Iris pigment epithelial cell (primary cell): Measurements from ENCODE around the gene HYAL2.

ENCODE experiments used
- DNase-seq: peaks from one replicate; pipeline ENCODE4 v3.0.0-alpha.2; 2011; ENCODE audit warnings: low read depth

The HYAL2 gene

DNA sequence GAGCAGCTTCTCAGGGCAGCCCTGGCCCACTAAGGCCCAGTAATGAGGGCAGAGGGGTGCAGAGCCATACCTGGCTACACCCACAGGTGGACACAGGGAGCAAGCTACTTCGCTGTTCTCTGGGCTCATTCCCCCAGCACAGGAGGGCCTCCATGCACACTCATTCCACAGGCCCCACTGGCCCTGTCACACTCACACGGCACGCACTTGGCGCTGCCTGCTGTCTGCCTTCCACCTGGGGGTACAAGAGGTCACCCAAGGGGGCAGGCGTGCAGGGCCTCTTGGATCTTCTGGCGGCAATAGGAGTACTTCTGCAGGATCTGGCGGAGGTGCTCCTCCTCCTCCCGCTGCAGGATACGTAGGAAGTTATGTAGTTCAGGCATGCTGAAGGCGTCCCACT is 7.8 kb upstream of the HYAL2 start:
- DNase-seq = no peak

DNA sequence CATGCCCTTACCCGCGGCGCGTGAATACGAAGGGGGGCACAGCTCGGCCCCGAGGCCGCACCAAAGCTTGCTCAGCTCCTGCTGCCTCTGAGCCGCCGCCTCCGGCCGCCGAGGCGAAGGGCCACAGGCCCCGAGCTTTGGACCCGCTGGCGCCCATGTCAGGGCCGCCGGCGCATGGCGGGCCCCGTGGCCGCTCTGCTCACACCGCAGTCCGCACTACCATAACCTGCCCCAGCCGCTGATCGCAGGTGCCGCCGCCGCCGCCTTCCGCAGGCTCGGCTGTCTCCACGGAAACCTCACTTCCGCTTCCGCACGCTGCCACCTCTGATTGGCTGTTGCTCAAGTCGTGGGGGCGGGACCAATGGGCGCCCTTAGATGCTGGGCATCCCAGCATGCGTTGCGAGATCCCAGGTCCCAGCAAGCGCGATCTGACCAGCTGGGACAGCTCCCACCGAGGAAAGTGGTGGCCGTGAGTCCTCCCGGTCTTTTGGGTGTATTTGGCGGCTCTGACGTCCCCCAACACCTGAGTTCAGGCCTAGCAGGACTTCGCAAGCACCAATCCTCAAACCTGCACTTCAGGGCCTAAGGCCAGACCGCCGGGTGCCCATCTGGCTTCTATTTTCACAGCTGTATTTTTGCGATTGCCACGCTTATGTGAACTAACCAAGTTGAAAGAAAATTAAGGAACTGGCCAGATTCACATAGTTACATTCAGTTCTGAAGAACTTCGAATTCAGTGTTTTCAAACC is 5.6 kb upstream of the HYAL2 start, which contains the start of gene TUSC2:
TSS of gene TUSC2 (minus strand) at position 281 of the 749 bp plus-strand sequence. CDS start at position 157, 124 bp downstream.
- DNase-seq = peak; percentile 97

DNA sequence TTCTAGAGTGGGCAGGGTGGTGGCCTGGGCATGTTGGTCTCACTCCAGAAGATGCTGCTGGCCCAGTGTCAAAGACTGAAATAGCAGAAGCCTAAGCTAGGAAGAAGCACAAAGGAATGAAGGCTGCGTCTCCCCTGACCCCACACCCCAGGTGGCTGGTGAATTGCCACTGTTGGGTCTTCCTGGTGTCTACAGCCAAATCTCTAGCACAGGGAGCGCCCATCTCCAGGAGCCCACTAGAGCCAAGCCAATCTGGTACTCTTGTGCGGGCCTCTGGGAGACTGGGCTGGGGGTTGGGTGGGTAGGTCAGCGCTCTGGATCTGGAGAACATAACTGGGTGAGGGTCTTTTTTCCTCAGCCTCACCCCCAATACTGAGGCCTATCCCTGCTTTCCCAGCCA is 4.6 kb upstream of the HYAL2 start:
- no peak for DNase-seq

DNA sequence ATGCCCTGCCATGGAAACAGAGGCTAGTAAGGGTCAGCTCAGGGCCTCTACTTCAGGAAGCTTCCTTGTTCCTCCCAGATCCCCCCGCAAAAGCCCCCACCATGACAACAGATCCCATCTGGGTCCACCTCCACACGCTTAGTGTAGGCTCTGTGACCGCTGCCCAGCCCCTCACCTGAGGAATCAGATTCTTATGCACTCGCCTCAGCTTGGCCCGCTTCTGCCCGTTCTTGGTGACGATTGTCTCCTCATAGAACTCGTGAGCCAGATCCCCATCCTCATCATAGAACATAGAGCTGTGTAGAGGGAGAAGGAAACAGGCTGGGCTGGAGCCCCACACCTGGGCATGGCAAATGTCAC is 3.6 kb upstream of the HYAL2 start:
- no peak for DNase-seq

DNA sequence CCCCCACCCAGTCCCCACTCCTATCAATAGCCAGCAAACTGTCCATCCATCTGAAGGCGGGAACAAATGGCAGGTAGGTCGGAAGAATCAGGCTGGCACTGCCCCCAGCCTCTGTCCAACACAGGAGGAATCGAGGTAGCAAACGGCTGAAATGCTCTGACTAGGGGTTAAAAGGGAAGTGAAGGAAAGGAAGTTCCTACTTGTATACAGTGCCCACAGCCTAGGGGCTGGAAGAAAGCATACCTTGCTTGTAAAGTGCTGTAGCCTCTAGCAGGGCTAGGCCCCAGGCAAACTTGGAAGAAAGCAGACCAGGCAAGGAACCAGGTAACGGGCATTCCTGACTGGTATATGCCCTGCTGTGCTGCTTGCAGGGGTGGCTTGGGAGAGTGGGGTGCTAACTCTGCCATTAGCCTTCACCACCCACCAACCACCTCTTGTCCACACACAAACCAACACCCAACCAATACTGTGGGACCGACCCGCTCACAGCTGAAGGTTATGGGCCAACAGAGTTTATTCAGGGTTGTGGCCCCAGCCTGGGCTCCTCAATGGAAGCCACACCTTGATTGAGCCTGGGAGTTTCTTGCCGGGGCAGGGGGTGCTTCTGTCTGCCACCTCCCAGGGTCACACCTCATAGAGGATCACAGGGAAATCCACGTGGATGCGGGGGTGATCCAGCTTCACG is 3.1 kb upstream of the HYAL2 start:
- no peak for DNase-seq

DNA sequence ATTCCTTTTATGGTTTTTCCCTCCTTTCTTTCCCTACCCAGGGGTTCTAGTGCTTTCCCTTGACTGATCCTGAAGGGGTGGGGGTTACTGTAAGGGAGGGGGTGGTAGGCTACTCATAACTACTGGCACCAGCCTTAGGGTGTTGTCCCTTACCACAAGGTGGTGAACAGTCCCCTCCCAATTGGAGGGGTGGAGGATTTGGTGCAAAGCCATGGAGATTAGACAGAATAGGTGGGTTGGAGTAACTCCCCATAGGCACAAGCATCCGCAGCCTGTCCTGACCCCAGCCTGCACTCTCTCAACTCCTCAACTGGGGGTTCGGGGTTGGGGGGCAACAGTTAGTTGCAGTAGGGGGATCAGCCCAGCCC is 2.6 kb upstream of the HYAL2 start:
- DNase-seq = no peak

DNA sequence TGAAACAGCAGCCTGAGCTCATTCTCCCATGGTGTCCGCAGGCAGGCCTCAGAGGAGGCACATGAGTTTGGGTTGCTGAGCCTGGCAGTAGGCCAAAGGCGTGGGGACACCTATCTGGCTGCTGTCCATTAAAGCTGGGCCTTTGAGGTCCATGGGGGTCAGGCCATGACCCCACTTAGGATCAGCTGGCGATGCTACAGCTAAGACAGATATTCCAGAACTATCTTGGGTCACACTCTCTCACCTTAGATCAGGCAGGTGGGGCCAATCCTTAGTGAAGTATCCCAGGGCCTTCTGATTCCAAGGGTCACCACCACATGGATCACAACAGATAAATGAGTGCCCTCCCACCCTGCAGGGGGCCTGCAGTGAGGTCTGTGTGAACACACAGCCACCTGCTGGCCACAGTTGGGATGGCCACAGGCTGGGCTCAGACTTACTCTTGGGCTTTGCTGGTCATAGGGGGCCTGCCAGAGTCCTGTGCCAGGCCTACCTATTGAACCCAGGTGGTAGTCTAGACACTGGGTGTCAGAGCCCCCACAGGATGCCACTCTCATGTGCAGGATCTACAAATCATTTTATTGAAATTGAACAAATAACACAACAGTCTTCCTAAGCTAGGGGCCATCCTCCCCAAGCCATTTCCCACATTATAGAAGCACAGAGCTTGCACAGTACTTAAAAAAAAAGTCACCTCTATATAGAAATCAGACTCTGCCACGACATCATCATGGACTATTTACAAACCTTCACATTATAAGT is 2.0 kb upstream of the HYAL2 start:
- peak; percentile 65 for DNase-seq

DNA sequence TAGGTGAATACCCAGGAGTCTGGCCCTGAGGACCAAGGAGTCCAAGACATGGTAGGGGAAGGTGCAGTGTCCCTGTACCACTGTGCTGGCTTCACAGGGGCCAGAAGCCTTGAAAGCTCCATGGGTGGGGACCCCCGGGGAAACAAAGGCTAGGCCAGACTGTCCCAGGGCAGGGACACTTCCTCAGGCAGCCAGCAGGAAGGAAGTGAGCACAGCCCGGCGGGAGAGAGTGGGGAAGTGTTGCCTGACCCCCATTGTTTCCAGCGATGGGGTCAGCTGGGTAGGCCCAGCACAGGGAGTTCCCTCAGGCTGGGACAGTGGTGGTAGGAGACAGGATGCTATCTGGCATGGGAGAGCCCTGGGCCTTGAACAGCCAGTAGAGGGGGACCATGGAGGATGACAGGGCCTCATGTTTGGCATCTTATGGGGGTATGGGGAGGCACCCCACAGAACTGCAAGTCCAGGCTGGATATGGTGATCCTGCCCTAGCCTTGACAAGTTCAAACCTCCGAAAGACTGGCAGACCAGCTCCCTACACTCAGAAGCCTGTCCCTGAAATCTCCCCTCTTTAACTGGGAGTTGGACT is 1.2 kb upstream of the HYAL2 start:
- no peak for DNase-seq

DNA sequence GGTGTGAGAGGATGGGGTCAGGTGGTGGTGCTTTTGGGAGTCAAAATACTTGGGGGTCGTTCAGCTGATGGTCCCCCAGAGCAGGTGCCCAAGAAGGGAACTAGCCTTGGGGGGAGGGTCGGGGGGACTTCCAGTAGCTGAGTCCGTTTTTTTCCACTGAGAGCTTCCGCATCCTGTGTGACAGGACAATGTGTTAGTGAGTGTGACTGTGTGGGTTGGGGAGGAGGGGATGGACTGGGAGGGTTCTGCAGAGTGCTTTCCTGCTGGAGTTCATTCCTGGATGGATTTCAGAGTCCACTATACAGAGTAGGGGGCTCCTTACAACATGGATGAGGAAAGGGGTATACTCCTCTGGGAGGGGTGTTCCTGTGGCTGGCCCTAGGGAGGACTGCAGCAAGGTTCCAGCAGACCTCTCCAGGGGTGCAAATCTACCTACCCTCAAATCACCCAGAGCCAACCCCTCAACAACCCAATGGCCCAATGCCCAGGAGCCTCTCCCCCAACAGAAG is 601 bp upstream of the HYAL2 start:
- DNase-seq = no peak

DNA sequence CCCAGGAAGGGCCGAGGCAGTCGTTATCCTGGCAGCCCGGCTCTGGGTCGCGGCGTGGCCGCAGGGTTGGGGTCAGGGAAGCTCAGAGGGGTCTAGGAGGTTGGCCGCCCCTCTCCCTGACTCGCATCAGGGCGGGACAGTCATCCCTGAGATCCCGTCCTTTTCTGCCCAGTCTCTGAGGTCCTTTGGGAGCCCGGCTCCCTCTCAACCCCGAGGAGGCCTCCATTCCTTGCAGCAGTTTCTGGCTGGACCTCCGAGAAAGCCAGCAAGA is 495 bp downstream of the HYAL2 start:
- no peak for DNase-seq

DNA sequence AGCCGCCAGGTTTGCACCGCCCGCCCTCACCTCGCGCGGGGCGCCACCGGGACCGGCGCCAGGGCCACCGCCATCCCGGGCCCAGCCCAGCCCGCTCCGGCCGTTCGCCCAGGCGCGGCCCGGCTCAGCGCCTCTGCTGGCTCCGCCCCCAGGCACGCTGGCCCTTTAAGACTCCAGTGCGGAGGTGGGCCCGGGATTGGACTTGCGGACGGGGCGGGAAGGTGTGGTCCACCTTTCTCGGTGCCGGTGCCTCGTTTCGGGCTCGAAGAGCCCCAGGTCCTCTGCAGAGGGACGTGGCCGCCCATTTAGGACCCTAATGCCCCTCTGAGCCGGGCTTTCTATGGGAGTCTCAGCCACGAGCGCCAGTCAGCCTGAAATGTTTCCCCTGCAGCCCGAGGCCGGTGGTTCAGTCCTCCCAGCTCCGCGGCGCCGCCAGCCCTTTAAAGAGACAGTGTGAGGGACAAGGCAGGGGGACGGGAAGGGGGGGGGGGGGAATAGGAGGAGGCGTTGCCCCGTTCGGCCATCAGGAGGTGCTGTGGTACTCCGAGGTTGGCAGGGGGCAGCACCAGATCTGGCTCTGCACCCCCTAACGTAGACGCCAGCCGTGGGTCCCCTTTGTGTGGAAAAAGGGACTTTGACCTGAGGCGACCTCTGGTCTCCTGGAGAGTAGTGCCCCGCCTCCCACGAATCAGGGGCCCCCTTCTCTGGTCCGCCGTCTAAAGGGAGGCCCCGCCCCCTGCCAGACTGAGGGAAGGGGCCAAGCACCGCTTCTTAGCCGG is 1.0 kb downstream of the HYAL2 start:
- DNase-seq = peak; percentile 91

DNA sequence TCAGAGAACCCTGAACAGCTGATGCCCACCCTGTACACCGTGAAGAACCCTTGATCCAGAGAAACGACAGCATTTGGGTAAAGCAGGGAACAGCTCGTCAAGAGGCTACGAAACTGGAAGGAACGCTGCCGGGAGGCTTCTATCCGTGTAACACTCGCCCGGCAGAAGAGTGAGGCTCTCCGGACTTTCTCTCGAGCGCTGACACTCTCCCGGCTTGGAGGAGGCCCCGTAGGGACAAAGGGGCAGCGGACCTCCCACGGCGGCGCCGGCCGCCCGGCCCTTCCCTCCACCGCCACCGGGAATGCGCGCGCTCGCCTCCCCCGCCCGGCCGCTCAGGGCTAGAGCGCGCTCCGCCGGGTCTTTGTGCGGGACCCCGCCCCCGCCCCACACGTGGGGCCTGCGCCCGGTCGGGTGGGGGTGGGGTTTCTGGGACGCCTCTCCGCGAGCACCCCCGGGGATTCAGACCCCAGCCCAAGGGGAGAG is 1.7 kb downstream of the HYAL2 start:
- DNase-seq = peak; percentile 66

DNA sequence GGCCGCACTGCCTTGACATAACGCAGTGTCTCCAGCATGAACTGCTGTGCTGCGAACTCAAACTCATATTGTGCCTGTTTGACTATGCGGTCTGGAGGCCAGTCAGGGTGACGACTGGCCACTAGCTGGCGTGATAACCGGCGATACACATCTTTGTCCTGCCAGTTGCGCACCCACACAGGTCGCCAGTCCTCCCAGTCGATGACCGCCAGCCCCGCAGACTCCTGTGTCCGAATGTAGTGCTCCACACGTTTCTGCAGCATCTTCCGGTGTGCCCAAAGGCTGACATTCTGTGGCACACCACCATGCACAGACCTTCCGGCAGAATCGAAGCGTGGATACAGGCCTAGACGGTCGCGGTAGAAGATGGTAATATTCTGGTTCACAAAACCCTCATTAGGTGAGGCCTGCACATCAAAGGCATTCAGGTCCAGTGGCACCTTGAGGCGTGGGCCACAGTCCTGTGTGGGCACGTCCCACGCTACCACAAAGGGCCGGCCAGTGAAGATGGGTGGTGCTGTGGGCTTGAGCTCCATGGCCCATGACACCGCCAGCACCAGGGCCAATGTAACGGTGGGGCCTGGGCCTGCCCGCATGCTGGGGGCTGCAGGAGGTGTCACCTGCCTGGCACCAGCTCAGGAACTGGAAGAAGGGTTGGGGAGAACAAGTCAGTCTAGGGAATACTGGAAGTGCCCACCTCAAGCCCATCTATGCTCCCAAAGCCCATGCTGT is 2.5 kb downstream of the HYAL2 start:
- no peak for DNase-seq

DNA sequence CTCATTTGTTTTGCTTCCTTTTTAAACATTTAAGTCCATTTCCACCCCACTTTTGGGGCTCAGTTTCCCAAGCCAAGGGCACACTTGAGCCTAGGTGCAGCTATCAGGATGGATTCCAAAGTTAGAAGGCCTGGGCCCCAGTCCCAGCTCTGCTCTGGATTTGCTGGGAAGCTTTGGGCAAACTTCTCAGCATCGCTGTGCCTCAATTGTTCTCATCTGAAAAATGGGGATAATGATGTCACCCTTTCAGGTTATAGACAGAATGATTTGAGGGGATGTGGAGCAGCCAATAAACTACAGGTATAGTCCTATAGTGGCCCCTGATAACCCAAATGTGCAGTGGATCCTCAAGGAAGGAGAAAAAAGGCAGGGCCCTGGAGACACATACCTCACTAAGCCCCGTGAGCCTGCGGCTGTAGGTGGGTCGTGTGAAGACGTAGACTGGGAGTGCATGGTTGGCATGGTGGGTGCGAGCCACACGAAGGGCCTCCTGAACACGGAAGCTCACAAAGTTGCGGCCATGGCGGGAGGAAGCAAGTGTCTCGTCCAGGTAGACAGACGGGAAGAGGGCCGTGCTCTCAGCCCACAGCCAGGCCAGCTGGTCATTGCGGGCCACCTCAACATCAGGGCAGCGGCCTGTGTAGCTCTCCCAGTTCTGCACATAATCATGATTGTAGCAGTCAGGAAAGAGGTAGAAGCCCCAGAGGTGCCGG is 3.2 kb downstream of the HYAL2 start:
- no peak for DNase-seq

DNA sequence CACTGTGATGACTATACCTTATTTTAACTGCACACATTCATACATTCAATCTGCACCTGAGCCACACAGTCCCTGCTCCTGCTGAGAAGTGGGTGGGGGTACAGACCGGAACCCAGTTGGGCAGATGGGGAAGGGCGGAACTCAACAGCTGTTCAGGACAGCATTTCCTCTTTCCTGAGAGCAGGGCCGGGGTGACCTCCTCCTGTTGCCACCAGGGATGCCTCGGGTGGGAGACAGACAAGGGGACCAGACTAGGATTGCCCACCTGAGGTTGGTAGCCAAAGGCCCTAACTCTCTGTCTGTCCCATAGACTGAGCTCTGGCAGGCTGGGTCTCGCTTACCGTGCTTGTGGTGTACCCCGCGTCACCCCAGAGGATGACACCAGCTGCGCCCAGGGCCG is 3.9 kb downstream of the HYAL2 start:
- DNase-seq = no peak

DNA sequence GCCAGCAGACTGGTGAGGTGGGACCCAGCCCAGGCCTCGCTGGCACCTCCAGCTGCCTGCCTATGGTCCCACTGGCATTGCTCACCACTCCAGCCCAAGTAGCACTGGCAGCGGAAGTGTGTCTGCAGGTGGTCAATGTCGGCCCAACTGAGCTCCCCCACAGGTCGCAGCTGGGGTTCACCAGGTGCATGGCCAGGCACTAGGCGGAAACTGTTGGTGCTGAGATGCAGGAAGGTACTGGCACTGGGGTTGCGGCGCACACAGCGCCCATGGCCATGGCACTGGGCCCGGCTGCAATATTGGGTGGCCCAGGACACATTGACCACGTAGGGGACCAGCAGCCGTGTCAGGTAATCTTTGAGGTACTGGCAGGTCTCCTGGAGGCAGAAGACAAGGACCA is 4.4 kb downstream of the HYAL2 start:
- DNase-seq = no peak

DNA sequence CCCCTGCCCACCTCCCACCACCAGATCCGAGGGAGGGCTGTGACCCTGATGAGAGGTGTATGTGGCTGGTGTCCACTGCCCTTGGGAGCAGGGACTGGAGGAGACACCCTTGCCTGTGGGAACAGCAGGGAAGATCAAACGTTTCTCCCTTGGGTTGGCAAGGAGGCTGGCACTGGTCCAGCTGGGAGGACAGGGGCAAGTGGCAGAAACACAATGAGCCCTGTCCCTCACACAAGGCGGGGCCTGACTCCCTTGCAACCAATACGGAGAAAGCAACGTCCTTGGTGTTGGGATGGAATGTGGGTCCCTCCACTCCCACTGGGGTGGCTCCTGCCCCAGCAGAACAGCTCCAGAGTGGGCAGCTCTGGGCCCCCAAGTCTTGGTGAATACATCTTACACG is 5.2 kb downstream of the HYAL2 start:
- no peak for DNase-seq

DNA sequence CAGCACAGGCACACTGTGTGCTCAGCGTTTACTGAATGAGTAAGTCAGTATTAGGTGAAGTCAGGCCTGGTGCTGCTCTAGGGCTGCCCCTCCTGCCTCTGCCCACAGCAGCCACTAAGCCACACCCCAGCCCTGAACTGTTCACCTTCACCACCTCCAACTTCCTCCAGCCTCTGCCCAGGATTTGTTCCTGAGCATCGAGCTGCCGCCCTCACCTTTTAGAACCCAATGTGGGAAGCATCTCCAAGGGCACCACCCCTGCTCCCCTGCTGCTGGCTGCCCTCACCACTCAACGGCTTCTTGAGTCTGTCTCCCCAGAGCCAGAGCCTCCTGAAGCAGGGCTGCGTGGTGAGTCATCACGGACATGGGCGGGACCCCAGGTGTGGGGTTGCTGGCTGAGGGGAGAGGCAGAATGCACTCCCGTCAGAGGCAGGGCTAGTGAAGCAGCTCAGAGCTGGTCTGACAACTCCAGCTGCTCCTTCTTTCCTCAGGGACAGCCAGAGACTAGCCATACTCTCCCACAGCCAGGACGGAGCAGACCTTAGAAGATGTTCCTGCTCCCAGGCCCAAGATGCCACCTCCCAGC is 5.8 kb downstream of the HYAL2 start:
- DNase-seq = peak; percentile 62

DNA sequence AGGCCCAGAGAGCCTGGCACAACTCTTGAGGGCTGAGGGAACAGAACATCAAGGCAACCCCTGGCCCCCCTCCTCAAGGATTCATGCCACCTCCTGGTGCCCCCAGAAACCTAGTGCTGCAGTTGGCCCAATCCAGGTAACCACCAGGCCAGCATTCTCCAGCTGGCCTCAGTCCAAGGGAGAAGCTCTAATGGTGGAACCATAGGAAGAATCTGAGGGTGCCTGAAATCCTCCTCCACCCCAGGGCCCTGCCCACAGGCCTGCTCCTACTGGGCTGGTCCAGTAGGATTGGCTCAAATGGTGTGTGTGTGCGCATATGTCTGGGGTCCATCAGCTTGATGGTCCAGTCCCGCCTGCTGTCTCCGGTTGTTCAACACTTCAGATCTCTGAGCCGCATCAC is 7.7 kb downstream of the HYAL2 start:
- DNase-seq = no peak

DNA sequence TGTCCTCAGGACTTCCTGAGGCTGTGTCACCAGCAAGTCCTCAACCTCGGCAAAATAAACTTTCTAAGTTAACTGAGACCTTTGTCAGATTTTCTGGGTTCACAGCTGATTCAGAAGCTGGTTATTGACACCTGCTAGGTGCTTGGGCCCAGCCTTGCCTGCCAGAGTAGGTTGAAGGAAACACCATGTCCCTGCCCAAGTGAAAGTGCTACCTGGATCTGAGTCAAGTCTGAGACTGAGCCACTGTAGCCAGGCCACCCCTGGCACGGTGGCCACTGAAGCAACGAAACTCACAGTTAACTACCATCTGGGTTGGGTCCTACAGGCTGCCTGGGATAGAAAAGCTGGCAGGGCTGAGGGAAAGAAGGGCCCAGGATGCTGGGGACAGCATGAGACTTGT is 8.2 kb downstream of the HYAL2 start:
- DNase-seq = no peak
